Measurements from ENCODE around the gene NEUROD4.
"Not testable (repeated sequence)": the region's sequence is repeated elsewhere in the genome, so short reads cannot be mapped to it uniquely, and the experiment has no call there.

Gene NEUROD4

DNA sequence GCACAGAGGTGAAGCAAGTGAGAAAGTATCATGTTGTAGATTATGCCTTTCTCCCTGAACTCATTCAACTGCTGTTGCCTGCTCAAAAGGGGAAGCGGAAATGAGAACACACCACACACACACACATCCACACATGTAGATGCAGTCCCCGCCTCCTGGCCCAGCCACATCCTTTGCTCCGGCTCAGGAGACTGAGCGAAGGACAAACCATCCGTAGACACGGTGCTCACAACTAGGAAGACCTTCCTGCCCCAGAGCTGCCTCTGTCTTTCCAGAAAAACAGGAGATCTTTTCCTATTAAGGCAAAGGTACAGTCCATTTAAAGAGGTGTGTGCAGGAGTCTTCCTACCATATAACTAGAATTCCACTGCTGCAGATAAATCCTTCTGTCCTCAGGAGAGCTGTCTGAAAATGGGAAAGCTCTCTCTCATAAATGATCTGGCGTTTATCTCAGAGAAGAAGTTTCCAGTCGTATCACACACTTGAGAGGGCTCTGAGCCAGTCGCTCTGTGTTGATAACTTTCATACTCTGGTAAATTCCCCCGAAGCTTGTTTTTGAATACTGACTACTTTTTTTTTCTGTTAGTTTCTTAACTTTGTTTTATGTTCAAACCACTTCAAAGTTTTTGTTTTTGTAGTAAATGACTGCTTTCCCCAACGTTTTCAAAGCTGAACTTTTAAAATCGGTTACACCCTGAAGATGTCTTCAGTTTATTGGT, 35.0 kb upstream of the NEUROD4 start, which contains the start of gene TESPA1:
Gene TESPA1, minus strand, starts transcription at position 105 of the 719 bp plus-strand sequence. CDS start 10,200 bp downstream, outside the sequence.
- Histone ChIP-seq H3K79me2 (ENCODE audit: control insufficient read depth, insufficient read depth, low read length, unreplicated experiment) (no peaks in the 10 kb centered on the region), H3K27ac (ENCODE audit: low read depth, low read length) (no peak within 1 kb of the TSS), H3K4me3 (ENCODE audit: low read depth, low read length) (no peak within 1 kb of the TSS), H3K36me3 (ENCODE audit: insufficient read depth, low read length) (no peaks in the 10 kb centered on the region), H2AFZ (ENCODE audit: low read length, unreplicated experiment) (no peak within 1 kb of the TSS), H3K4me1 (ENCODE audit: control insufficient read depth, insufficient read depth, low read length, unreplicated experiment) (no peaks in the 10 kb centered on the region), H3K27me3 (ENCODE audit: insufficient read depth, low read length) (peaks cover 58% of the 10 kb centered on the region)

DNA sequence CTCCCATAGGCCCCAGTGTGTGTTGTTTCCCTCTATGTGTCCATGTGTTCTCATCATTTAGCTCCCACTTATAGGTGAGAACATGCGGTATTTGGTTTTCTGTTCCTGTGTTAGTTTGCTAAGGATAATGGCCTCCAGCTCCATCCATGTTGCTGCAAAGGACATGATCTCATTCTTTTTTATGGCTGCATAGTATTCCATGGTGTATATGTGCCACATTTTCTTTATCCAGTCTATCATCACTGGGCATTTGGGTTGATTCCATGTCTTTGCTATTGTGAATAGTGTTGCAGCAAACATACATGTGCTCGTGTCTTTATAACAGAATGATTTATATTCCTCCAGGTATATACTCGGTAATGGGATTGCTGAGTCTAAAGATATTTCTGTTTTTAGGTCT, 33.0 kb upstream of the NEUROD4 start:
- not testable (repeated sequence) for H3K36me3 ChIP-seq (ENCODE audit: insufficient read depth, low read length); H3K4me1 ChIP-seq (ENCODE audit: control insufficient read depth, insufficient read depth, low read length, unreplicated experiment); H3K79me2 ChIP-seq (ENCODE audit: control insufficient read depth, insufficient read depth, low read length, unreplicated experiment); H3K27ac ChIP-seq (ENCODE audit: low read depth, low read length); H3K4me3 ChIP-seq (ENCODE audit: low read depth, low read length); H2AFZ ChIP-seq (ENCODE audit: low read length, unreplicated experiment)
- H3K27me3 ChIP-seq (ENCODE audit: insufficient read depth, low read length): peaks cover 64% of the 10 kb centered on the region

DNA sequence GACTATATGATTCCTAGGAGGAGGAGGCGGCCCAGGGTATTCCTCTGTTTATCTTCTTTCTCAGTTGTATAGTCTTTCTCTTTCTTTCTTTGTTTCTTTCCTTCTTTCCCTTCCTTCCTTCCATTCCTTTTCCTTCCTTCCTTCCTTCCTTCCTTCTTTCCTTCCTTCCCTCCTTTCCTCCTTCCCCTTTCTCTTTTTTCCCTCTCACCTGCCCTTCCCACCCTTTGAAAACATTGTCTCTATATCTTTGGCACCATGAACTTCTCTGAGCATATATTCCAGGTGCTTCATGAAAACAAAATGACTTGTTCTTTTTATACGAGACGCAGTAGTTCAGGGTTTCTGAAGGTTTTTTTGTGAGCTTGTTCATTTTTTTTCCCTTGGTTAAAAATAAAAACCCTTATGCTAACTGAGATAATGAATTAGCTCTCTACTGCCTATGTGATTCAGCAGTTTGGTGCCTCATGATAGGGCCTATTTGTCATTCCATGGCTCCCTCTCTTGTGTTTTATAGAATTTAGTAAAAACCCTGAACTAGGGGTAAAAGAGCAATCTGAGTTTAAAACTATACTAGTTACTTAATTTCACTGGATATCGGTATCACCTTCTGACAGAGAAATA, 32.1 kb upstream of the NEUROD4 start:
- H3K79me2 ChIP-seq (ENCODE audit: control insufficient read depth, insufficient read depth, low read length, unreplicated experiment): no peaks in the 10 kb centered on the region
- H3K4me1 ChIP-seq (ENCODE audit: control insufficient read depth, insufficient read depth, low read length, unreplicated experiment): no peaks in the 10 kb centered on the region
- no peaks in the 10 kb centered on the region for H3K36me3 ChIP-seq (ENCODE audit: insufficient read depth, low read length)
- H3K27me3 ChIP-seq (ENCODE audit: insufficient read depth, low read length): peaks cover 61% of the 10 kb centered on the region
- no peak overlapping the region for H3K4me3 ChIP-seq (ENCODE audit: low read depth, low read length)
- no peak overlapping the region for H2AFZ ChIP-seq (ENCODE audit: low read length, unreplicated experiment)
- H3K27ac ChIP-seq (ENCODE audit: low read depth, low read length): no peak overlapping the region

DNA sequence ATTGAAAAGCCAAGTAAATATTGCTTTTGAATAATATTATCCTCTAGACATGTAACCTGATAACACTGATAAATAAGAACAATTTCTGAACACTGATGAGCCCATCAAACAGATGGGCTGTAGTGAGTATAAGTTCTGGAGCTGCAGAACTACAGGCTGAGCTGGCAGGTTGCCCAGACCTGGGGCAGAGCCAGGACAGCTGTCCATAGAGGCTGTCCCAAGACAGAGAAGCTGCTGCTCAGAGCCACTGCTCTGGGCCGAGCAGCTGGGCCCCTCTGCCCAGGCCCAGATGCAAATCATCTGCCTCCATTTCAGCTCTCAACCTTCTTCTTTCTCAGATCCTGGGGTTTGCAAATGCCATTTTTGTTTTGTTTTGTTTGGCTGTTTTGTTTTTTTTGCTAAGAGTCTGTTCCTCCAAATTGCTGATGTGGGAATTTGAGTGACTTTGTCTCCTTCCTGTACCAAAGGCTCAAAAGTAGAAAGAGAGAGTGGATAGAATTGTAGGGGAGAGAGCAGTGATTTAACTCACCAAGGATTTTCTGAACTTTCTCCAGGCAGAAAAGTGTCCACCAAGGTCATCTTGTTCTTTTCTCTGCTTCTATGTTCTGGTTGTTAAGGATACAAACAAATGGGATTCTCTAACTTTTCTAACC, 31.2 kb upstream of the NEUROD4 start:
- H3K4me1 ChIP-seq (ENCODE audit: control insufficient read depth, insufficient read depth, low read length, unreplicated experiment): no peaks in the 10 kb centered on the region
- no peaks in the 10 kb centered on the region for H3K79me2 ChIP-seq (ENCODE audit: control insufficient read depth, insufficient read depth, low read length, unreplicated experiment)
- H3K27ac ChIP-seq (ENCODE audit: low read depth, low read length): no peak overlapping the region
- no peak overlapping the region for H2AFZ ChIP-seq (ENCODE audit: low read length, unreplicated experiment)
- H3K4me3 ChIP-seq (ENCODE audit: low read depth, low read length): no peak overlapping the region
- peaks cover 55% of the 10 kb centered on the region for H3K27me3 ChIP-seq (ENCODE audit: insufficient read depth, low read length)
- H3K36me3 ChIP-seq (ENCODE audit: insufficient read depth, low read length): no peaks in the 10 kb centered on the region

DNA sequence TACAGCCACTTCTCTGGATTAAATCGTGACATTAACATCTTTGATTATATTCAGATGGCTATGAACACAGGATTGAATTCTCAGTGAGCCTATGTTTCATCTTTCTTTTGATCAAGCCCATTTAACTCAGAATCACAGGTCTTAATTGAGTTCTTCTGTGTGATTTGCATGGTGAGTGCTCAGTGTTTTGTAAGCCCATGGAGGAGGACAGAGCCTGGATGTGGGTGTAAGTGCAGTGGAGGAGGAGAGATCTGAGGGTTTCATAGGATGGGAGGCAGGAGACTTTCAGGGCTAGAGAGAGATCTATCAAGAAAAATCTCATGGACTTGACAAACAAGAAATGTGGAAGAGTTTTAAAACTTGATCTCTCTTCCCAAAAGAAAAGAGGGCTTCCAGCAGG, 29.9 kb upstream of the NEUROD4 start:
- Histone ChIP-seq H3K36me3 (ENCODE audit: insufficient read depth, low read length) (no peaks in the 10 kb centered on the region), H3K27me3 (ENCODE audit: insufficient read depth, low read length) (peaks cover 52% of the 10 kb centered on the region), H3K79me2 (ENCODE audit: control insufficient read depth, insufficient read depth, low read length, unreplicated experiment) (no peaks in the 10 kb centered on the region), H3K4me3 (ENCODE audit: low read depth, low read length) (no peak overlapping the region), H3K4me1 (ENCODE audit: control insufficient read depth, insufficient read depth, low read length, unreplicated experiment) (no peaks in the 10 kb centered on the region), H3K27ac (ENCODE audit: low read depth, low read length) (no peak overlapping the region), H2AFZ (ENCODE audit: low read length, unreplicated experiment) (no peak overlapping the region)

DNA sequence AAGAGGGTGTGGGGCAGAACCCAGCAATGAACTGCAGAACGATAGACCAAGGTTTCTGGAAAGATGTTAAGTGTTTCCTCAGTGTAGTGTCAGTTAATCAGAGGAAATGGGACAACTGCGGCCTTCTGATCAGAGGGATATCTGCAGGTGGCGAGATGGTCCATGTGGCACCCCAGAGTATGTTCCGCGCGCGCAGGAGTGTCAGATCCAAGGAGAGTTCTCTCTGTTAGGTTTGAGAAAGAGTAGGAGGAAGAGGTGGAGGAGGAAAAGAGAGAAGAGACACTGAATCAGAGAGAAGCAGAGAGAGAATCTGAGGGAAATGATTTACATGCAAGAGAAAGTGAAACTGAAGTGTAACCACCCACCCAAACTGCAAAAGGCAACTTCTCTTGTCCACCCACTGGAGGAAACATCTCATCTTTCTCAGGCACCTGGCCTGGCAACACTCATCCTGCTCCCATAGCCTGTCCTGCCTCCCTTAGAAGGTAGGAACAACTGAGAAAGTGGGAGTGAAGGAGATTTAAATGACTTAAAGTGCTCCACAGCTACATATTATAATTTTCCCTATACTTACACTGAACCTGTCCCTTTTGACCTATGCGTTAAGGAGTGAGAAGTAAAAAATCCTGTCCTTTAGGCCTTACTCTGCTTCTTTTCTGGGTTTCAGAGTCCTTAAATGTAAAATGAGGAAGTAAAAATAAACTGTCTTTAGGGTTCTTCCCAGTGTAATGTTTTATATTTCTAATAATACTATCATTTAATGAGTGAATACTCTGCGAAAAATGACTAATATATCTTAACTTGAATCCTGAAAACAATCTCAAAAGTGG, 28.4 kb upstream of the NEUROD4 start:
- Histone ChIP-seq H3K27me3 (ENCODE audit: insufficient read depth, low read length) (peaks cover 46% of the 10 kb centered on the region), H2AFZ (ENCODE audit: low read length, unreplicated experiment) (peak overlapping the region; percentile 34), H3K79me2 (ENCODE audit: control insufficient read depth, insufficient read depth, low read length, unreplicated experiment) (no peaks in the 10 kb centered on the region), H3K27ac (ENCODE audit: low read depth, low read length) (no peak overlapping the region), H3K4me3 (ENCODE audit: low read depth, low read length) (no peak overlapping the region), H3K36me3 (ENCODE audit: insufficient read depth, low read length) (no peaks in the 10 kb centered on the region), H3K4me1 (ENCODE audit: control insufficient read depth, insufficient read depth, low read length, unreplicated experiment) (no peaks in the 10 kb centered on the region)

DNA sequence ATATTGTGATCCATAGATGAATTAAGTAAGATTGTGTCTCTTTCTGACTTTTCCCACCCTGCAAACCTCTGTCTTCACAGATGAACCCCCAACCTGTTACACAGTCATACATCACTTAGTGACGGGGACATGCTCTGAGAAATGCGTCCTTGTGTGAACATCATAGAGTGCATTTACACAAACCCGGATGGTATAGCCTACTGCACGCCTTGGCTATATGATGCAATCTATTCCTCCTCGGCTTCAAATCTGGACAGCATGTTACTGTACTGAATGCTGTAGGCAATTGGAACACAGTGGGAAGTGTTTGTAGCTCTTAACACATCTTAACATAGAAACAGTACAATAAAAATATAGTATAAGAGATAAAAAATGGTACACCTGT, 27.8 kb upstream of the NEUROD4 start:
- H3K27ac ChIP-seq (ENCODE audit: low read depth, low read length): no peak overlapping the region
- H3K4me1 ChIP-seq (ENCODE audit: control insufficient read depth, insufficient read depth, low read length, unreplicated experiment): no peaks in the 10 kb centered on the region
- no peaks in the 10 kb centered on the region for H3K36me3 ChIP-seq (ENCODE audit: insufficient read depth, low read length)
- H3K79me2 ChIP-seq (ENCODE audit: control insufficient read depth, insufficient read depth, low read length, unreplicated experiment): no peaks in the 10 kb centered on the region
- H3K4me3 ChIP-seq (ENCODE audit: low read depth, low read length): no peak overlapping the region
- H3K27me3 ChIP-seq (ENCODE audit: insufficient read depth, low read length): peaks cover 50% of the 10 kb centered on the region
- H2AFZ ChIP-seq (ENCODE audit: low read length, unreplicated experiment): no peak overlapping the region

DNA sequence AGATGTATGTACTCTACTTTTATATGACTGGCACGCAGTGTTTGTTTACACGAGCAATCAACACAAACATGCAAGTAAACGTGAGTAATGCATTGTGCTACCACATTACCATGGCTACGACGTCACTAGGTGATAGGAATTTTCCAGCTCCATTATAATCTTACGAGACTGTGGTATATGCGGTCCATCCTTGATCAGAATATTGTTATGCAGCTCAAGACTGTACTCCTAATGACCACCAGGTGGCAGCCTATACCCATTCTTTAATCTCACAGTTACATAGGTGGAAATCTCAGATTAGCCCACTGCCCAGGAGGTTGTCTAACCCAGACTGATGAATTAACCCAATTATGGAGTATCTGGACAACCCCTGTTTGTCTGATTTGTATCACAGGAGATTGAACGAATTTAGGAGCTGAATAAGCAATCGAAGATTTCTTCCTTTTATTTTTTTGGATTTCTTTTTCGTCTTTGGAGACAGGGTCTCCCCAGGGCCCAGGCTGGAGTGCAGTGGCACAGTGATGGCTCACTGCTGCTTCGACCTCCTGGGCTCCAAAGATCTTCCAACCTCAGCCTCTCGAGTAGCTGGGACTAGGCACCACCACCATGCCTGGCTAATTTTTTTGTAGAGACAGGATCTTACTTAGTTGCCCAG, 26.5 kb upstream of the NEUROD4 start:
- Histone ChIP-seq H3K27me3 (ENCODE audit: insufficient read depth, low read length) (peaks cover 58% of the 10 kb centered on the region), H3K27ac (ENCODE audit: low read depth, low read length) (no peak overlapping the region), H3K36me3 (ENCODE audit: insufficient read depth, low read length) (no peaks in the 10 kb centered on the region), H2AFZ (ENCODE audit: low read length, unreplicated experiment) (no peak overlapping the region), H3K79me2 (ENCODE audit: control insufficient read depth, insufficient read depth, low read length, unreplicated experiment) (no peaks in the 10 kb centered on the region), H3K4me1 (ENCODE audit: control insufficient read depth, insufficient read depth, low read length, unreplicated experiment) (no peaks in the 10 kb centered on the region), H3K4me3 (ENCODE audit: low read depth, low read length) (no peak overlapping the region)

DNA sequence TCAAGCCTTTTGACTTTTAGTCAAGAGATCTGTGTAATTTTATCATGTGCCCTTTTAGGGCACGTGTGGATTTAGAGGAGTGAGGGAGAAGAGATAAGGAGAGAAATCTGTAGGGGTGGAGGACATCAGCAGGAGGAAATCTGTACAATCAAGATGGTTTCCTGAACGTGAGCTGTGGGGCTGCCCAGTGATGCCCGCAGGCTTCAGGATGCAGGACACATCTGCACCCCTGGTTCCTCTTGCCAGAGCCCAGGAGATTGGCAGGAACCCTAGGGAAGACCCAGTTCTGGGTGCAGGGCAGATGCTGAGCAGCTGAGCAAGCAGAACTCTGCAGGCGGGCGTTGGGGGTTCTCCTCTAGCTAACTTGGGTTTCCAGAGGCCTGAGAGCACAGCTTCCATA, 23.6 kb upstream of the NEUROD4 start:
- Histone ChIP-seq H3K4me3 (ENCODE audit: low read depth, low read length) (no peak overlapping the region), H3K36me3 (ENCODE audit: insufficient read depth, low read length) (no peaks in the 10 kb centered on the region), H2AFZ (ENCODE audit: low read length, unreplicated experiment) (no peak overlapping the region), H3K79me2 (ENCODE audit: control insufficient read depth, insufficient read depth, low read length, unreplicated experiment) (no peaks in the 10 kb centered on the region), H3K27me3 (ENCODE audit: insufficient read depth, low read length) (peaks cover 61% of the 10 kb centered on the region), H3K27ac (ENCODE audit: low read depth, low read length) (no peak overlapping the region), H3K4me1 (ENCODE audit: control insufficient read depth, insufficient read depth, low read length, unreplicated experiment) (no peaks in the 10 kb centered on the region)

DNA sequence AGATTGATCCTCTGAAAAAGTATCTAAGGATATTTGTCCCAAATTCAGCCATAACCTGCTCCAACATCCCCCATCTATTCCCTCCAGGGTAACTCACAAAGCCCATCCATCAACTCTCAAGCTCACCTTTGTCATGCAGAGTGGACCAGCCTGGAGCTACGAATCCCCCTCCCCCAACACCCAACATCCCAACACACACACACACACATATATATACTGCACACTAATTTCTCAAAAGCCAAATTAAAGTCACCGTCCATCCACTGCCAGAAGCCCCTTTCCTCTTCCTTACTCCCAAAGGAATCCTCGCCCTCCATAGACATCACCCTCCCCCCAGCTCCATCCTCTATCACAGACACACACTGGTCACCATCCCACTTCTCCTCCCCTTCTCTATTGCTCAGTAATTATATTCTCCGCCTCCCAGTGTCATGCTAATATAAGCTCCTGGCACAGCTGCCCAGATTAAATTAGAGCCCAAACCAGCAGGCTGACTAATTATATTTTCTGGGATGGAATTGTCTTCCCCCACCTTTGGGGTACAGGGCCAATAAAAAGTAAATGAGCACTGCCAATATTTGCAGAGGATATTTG, 21.7 kb upstream of the NEUROD4 start:
- Histone ChIP-seq H3K4me1 (ENCODE audit: control insufficient read depth, insufficient read depth, low read length, unreplicated experiment) (no peaks in the 10 kb centered on the region), H3K79me2 (ENCODE audit: control insufficient read depth, insufficient read depth, low read length, unreplicated experiment) (no peaks in the 10 kb centered on the region), H3K27me3 (ENCODE audit: insufficient read depth, low read length) (peaks cover 75% of the 10 kb centered on the region), H3K4me3 (ENCODE audit: low read depth, low read length) (no peak overlapping the region), H3K36me3 (ENCODE audit: insufficient read depth, low read length) (no peaks in the 10 kb centered on the region), H3K27ac (ENCODE audit: low read depth, low read length) (no peak overlapping the region), H2AFZ (ENCODE audit: low read length, unreplicated experiment) (no peak overlapping the region)

All from ACC112 (cell line).